Suprapubic skin (tissue), 4 donors: ENCODE data around the gene NPEPL1. TPM values are rescaled to one million over a fixed set of nuclear protein-coding genes. Genes with fewer than 3 reads are reported as not detected.

Experiments used
- DNase-seq, 2 donors: peaks; one replicate each; pipeline ENCODE4 v3.0.0-alpha.2; 2019; ENCODE audit warnings: low spot score in 2 of 2
- H3K27ac ChIP-seq: fragments of 200-600 bp; sonication (generic); one replicate; pipeline ENCODE4 v1.5.1; 2019
- H3K27me3 ChIP-seq: fragments of 200-600 bp; sonication (generic); one replicate; pipeline ENCODE4 v1.5.1; 2019
- H3K36me3 ChIP-seq: fragments of 200-600 bp; sonication (generic); one replicate; pipeline ENCODE4 v1.5.1; 2019
- H3K4me1 ChIP-seq: fragments of 200-600 bp; sonication (generic); one replicate; pipeline ENCODE4 v1.5.1; 2019
- H3K4me3 ChIP-seq: fragments of 200-600 bp; sonication (generic); one replicate; pipeline ENCODE4 v1.5.1; 2019; ENCODE audit warnings: mild to moderate bottlenecking
- H3K9me3 ChIP-seq: fragments of 200-600 bp; sonication (generic); one replicate; pipeline ENCODE4 v1.5.1; 2019
- EP300 ChIP-seq: sonication (generic); formaldehyde crosslinking; IDR thresholded peaks from one replicate; pipeline ENCODE4 v1.6.1; 2017; ENCODE audit warnings: antibody characterized with exemption
- POLR2A ChIP-seq, 2 donors: fragments of 450-650 bp; IDR thresholded peaks; one replicate each; pipeline ENCODE4 v1.6.1; 2017; ENCODE audit warnings: antibody characterized with exemption in 2 of 2, mild to moderate bottlenecking in 2 of 2, moderate library complexity in 2 of 2
- POLR2AphosphoS5 ChIP-seq, 3 donors: sonication (generic); formaldehyde crosslinking; IDR thresholded peaks; one replicate each; pipeline ENCODE4 v1.6.1; 2017; ENCODE audit warnings: antibody characterized with exemption in 3 of 3
- WGBS: methylation state at CpG from one replicate; pipeline ENCODE4 v1.1.5; 2018; 5-methylcytosine and 5-hydroxymethylcytosine counted together
- total RNA-seq, 4 donors: library from RNA; depleted of rRNA; stranded (reverse); fragments of >200 nt; gene quantifications; one replicate each; pipeline ENCODE4 v1.1.0, GENCODE V29; 2016
- TF ChIP-seq, protein P1 (sequence below), 2 donors: fragments of 200-600 bp in 1 of 2; fragments of 450-650 bp in 1 of 2; sonication (generic) in 1 of 2; IDR thresholded peaks; one replicate each; pipeline ENCODE4 v1.5.1; 2016 to 2019; ENCODE audit warnings: antibody characterized with exemption in 2 of 2, mild to moderate bottlenecking in 1 of 2, moderate library complexity in 1 of 2

The NPEPL1 gene
- total RNA-seq, 4 donors from 2014 or later, result 21.0 to 69.2 (median 42.0) TPM

DNA sequence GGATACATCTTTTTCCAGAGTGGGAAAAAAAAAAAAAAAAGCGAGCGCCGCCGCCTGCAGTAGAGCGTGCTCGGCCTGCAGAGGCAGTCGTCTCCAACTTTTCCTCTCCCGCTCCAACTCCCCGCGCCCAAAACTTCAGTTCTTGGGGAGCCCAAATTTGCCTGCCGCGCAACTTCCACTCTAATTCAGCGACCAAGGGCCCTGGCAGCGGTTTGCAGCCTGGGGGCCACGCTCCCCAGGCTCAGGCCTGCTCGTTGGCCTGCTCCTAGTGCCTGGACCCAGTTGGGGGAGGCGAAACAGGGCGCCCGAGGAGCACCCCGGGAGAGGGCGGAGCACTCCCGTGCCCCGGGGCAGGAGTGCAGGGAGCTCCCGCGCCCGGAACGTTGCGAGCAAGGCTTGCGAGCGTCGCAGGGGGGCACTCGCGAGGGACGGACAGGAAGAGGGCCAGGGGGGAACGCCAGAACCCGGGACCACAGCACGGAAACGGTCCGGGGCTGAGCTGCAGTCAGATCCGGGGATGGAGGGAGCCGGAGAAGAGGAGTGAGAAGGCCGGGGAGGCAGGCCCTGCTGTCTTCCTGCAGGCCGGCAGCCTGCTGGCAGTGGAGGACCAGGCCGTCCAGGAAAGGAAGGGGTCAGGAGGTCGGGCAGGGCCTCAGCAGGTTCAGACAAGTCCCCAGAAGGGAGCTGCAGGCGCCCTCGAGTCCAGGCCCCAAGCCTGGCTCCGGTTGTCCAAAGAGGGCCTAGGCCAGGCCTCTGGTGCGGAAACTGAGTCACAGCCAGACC is 41.6 kb upstream of the NPEPL1 start, which contains the start of gene STX16:
Gene STX16 (plus strand): TSS at position 508 of the 783 bp plus-strand sequence. CDS start 724 bp downstream, outside the sequence.
- Histone ChIP-seq H3K36me3 (no peaks in the 10 kb centered on the region), H3K4me3 (peak within 1 kb of the TSS; percentile 65), H3K27ac (peak within 1 kb of the TSS; percentile 91), H3K9me3 (no peaks in the 10 kb centered on the region), H3K4me1 (peaks cover 47% of the 10 kb centered on the region), H3K27me3 (no peaks in the 10 kb centered on the region)
- peak; percentile 93 to 95 for DNase-seq
- TF ChIP-seq EP300 (no peak), POLR2A (IDR thresholded peaks at IDR 0.05) (peak in 1 of 2 donors; percentile 70), POLR2AphosphoS5 (IDR thresholded peaks at IDR 0.05) (peak; percentile 1 to 98 (median 86))
- TF ChIP-seq, protein P1, sequence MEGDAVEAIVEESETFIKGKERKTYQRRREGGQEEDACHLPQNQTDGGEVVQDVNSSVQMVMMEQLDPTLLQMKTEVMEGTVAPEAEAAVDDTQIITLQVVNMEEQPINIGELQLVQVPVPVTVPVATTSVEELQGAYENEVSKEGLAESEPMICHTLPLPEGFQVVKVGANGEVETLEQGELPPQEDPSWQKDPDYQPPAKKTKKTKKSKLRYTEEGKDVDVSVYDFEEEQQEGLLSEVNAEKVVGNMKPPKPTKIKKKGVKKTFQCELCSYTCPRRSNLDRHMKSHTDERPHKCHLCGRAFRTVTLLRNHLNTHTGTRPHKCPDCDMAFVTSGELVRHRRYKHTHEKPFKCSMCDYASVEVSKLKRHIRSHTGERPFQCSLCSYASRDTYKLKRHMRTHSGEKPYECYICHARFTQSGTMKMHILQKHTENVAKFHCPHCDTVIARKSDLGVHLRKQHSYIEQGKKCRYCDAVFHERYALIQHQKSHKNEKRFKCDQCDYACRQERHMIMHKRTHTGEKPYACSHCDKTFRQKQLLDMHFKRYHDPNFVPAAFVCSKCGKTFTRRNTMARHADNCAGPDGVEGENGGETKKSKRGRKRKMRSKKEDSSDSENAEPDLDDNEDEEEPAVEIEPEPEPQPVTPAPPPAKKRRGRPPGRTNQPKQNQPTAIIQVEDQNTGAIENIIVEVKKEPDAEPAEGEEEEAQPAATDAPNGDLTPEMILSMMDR (IDR thresholded peaks at IDR 0.05), result peak; percentile 27 to 53
- WGBS, result under 1% methylated on average over 44 of the region's 49 CpGs

DNA sequence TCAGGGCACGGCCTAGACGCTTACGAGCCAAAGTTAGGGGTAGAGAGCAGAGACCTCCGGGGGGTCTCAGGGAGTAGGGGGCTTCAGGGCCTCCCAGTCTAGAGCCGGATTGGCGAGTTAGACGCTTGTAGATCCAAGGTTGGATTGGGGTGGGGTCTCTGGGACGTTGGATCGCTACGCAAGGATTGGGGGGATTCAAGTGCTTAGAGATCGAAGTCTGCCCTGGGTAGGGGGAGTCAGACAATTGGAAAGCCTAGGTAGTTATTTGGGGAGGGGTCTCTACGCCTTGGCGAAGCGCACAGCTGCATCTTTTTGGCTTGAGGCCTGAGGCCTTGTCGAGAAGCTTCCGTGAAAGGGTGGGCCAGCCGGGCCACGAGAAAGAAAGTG is 41.0 kb upstream of the NPEPL1 start:
- Histone ChIP-seq H3K4me1 (peaks cover 49% of the 10 kb centered on the region), H3K9me3 (no peaks in the 10 kb centered on the region)

DNA sequence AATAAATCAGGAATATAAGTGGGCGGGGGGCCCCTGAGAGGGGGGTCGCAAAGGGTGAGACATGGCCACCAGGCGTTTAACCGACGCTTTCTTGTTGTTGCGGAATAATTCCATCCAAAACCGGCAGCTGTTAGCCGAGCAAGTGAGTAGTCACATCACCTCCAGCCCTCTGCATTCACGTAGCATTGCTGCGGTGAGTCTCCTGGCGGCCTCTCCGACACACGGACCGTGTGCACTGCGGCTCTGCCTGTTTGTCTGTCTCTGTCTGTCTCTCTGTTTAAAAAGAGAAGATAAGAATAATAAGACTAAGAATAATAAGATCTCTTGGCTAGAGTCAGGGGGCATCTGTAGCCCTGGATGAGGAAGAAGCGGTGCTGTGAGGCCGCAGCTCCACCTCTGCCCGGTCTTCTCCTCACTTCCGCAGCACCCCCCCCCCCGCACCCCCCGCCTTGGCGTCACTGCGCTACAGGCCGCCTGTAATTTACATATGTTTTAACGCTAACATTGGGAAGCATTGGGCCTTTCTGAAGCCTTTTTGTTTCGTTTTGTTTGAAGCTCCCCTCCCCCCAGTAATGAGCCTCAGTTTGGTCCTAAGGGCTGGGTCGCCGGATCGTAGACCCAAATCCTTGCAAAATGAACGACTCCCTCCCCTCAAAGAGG is 40.5 kb upstream of the NPEPL1 start:
- Histone ChIP-seq H3K27me3 (no peaks in the 10 kb centered on the region), H3K9me3 (no peaks in the 10 kb centered on the region), H3K4me1 (peaks cover 51% of the 10 kb centered on the region), H3K27ac (peak overlapping the region; percentile 91), H3K4me3 (peak overlapping the region; percentile 65), H3K36me3 (no peaks in the 10 kb centered on the region)
- under 1% methylated on average over 30 of the region's 30 CpGs for WGBS
- TF ChIP-seq POLR2AphosphoS5 (IDR thresholded peaks at IDR 0.05) (no peak), POLR2A (IDR thresholded peaks at IDR 0.05) (no peak), EP300 (no peak)
- TF ChIP-seq, protein P1 (IDR thresholded peaks at IDR 0.05), result no peak
- DNase-seq, result no peak

More for the DNA sequence above, 41.0 kb upstream of the NPEPL1 start:
- TF ChIP-seq, protein P1 (IDR thresholded peaks at IDR 0.05), result no peak
- TF ChIP-seq POLR2A (IDR thresholded peaks at IDR 0.05) (no peak), POLR2AphosphoS5 (IDR thresholded peaks at IDR 0.05) (no peak), EP300 (no peak)
- WGBS, result under 1% methylated on average over 15 of the region's 18 CpGs
- peak overlapping the region; percentile 65 for H3K4me3 ChIP-seq
- no peaks in the 10 kb centered on the region for H3K36me3 ChIP-seq
- no peaks in the 10 kb centered on the region for H3K27me3 ChIP-seq
- DNase-seq, result no peak
- H3K27ac ChIP-seq, result peak overlapping the region; percentile 91

DNA sequence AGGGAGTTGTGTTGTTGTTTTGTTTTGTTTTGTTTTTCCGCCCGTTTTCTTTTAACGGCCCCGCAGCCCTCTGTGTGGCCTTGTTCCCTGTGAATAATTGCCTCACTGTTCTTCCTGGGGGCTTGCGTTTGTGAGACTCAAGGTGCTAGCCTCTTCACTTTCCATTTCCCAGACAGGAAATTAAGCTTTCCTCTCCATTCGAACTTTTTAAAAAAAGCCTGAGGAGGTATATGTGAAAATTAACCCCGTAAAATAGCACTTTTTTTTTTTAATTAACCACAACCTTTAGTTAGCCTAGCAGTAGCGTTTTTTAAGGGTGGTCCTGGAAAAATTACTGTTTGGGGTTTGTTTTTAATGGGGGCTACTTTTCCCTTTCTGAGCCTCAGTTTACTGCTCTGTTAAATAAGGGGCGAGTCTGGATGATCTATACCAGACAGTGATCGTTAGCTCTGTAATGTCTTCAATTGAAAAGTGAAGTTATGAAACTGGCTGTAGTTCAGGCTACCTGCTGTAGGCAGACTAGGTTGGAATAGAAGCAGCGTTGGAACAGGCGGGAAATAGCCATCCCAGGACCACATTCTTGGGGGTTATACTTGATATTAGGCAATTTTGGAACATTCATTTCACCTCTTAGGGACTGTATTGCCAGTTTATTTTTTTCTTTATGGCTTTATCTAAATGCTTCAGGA is 39.9 kb upstream of the NPEPL1 start:
- TF ChIP-seq POLR2AphosphoS5 (IDR thresholded peaks at IDR 0.05) (no peak), POLR2A (IDR thresholded peaks at IDR 0.05) (no peak)
- no peak for DNase-seq

DNA sequence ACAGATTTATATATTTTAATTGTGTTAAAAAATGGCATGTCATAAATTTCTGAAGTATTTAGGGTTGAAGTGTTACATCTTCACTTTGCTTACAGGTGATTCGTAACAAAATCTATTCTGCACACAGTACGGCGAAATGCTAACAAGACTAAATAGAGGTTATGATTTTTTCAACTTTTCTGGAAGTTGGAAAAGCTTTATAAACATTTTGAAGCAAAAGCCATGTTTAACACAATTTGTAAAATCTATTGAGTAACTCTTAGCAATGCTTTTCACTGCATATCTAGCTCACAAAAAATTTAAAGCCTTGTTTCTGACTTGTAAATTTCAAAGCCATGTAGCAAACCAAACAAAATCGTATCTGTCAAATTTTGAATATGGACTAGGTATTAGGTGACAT is 38.3 kb upstream of the NPEPL1 start:
- Histone ChIP-seq H3K36me3 (no peaks in the 10 kb centered on the region), H3K27ac (no peak overlapping the region), H3K9me3 (no peaks in the 10 kb centered on the region), H3K4me3 (no peak overlapping the region), H3K27me3 (no peaks in the 10 kb centered on the region), H3K4me1 (peaks cover 63% of the 10 kb centered on the region)
- 73% methylated on average over 4 of the region's 4 CpGs for WGBS
- TF ChIP-seq EP300, result no peak
- TF ChIP-seq POLR2AphosphoS5 (IDR thresholded peaks at IDR 0.05), result no peak
- TF ChIP-seq, protein P1 (IDR thresholded peaks at IDR 0.05), result no peak
- no peak for TF ChIP-seq POLR2A (IDR thresholded peaks at IDR 0.05)
- no peak for DNase-seq

More for the DNA sequence above, 39.9 kb upstream of the NPEPL1 start:
- peaks cover 57% of the 10 kb centered on the region for H3K4me1 ChIP-seq
- no peaks in the 10 kb centered on the region for H3K9me3 ChIP-seq
- no peaks in the 10 kb centered on the region for H3K27me3 ChIP-seq
- H3K4me3 ChIP-seq, result peak overlapping the region; percentile 65
- no peaks in the 10 kb centered on the region for H3K36me3 ChIP-seq
- 5% methylated on average over 12 of the region's 12 CpGs for WGBS
- H3K27ac ChIP-seq, result peak overlapping the region; percentile 91
